Brain microvascular endothelial cell (primary cell): ENCODE data around the gene LRMDA.

ENCODE experiments used
- DNase-seq: peaks from one replicate; pipeline ENCODE4 v3.0.0-alpha.2; 2020
- H3K27ac ChIP-seq: fragments of 250-450 bp; sonication (Bioruptor Pico); 2 replicates; pipeline ENCODE4 v1.5.1; 2020; ENCODE audit warnings: mild to moderate bottlenecking, moderate library complexity
- H3K27me3 ChIP-seq: fragments of 250-450 bp; sonication (Bioruptor Pico); replicated peaks from 2 replicates; pipeline ENCODE4 v1.5.1; 2020; ENCODE audit warnings: mild to moderate bottlenecking
- H3K36me3 ChIP-seq: fragments of 250-450 bp; sonication (Bioruptor Pico); replicated peaks from 2 replicates; pipeline ENCODE4 v1.5.1; 2020; ENCODE audit warnings: mild to moderate bottlenecking
- H3K4me3 ChIP-seq: 2 replicates; pipeline ENCODE4 v1.5.1; 2011; ENCODE audit warnings: low read depth, mild to moderate bottlenecking, control low read depth, low read length, moderate library complexity
- CTCF ChIP-seq: IDR thresholded peaks from 2 replicates; pipeline ENCODE4 v1.5.1; 2011; ENCODE audit warnings: low read depth, mild to moderate bottlenecking, moderate library complexity, low read length, control low read depth, inconsistent platforms; ENCODE audit errors: missing control alignments
- in situ Hi-C: cut with HindIII; loops from 2 replicates; pipeline ENCODE4 v1.10.0; 2017; ENCODE audit warnings: low sequenced_read_pairs, low pct_ligation_motif_present

The LRMDA gene

GRCh38 chr10:76234499-76235226, 803.2 kb downstream of the LRMDA start:
- in situ Hi-C loops = no loop called here
- Histone ChIP-seq H3K4me3 (no peak overlapping the region), H3K27me3 (no peaks in the 10 kb centered on the region), H3K36me3 (no peaks in the 10 kb centered on the region), H3K27ac (no peak overlapping the region)
- no peak for DNase-seq
- TF ChIP-seq CTCF = no peak

GRCh38 chr10:76236356-76236755, 804.9 kb downstream of the LRMDA start:
- no peaks in the 10 kb centered on the region for H3K27me3 ChIP-seq
- H3K4me3 ChIP-seq = no peak overlapping the region
- DNase-seq = no peak
- H3K36me3 ChIP-seq = no peaks in the 10 kb centered on the region
- in situ Hi-C loops = no loop called here
- H3K27ac ChIP-seq = no peak overlapping the region
- TF ChIP-seq CTCF = no peak

GRCh38 chr10:76242956-76243355, 811.5 kb downstream of the LRMDA start:
- H3K27ac ChIP-seq = no peak overlapping the region
- no peaks in the 10 kb centered on the region for H3K27me3 ChIP-seq
- no peaks in the 10 kb centered on the region for H3K36me3 ChIP-seq
- no peak for TF ChIP-seq CTCF
- DNase-seq = no peak
- H3K4me3 ChIP-seq = no peak overlapping the region
- in situ Hi-C loops = no loop called here

GRCh38 chr10:76244061-76244686, 812.8 kb downstream of the LRMDA start:
- no peak for DNase-seq
- Histone ChIP-seq H3K27ac (no peak overlapping the region), H3K4me3 (no peak overlapping the region), H3K27me3 (no peaks in the 10 kb centered on the region), H3K36me3 (no peaks in the 10 kb centered on the region)
- no peak for TF ChIP-seq CTCF
- in situ Hi-C loops = no loop called here

- H3K27me3 ChIP-seq = no peaks in the 10 kb centered on the region
- no peak overlapping the region for H3K27ac ChIP-seq
- DNase-seq = no peak
- TF ChIP-seq CTCF = no peak
- H3K4me3 ChIP-seq = no peak overlapping the region
- H3K36me3 ChIP-seq = no peaks in the 10 kb centered on the region
- in situ Hi-C loops = no loop called here
Observed at GRCh38 chr10:76245951-76246495, 814.6 kb downstream of the LRMDA start.
